K562 (cell line): ENCODE results near the gene ST3GAL3.

Experiments used
- CBX5 ChIP-seq: IDR thresholded peaks from 2 replicates; pipeline ENCODE4 v1.6.1; 2014; ENCODE audit warnings: low read depth, borderline replicate concordance
- IFI16 ChIP-seq: fragments of 250-450 bp; sonication (Bioruptor Pico); IDR thresholded peaks from 2 replicates; pipeline ENCODE4 v2.1.2; 2022; ENCODE audit warnings: mild to moderate bottlenecking, inconsistent platforms
- MXI1 ChIP-seq: IDR thresholded peaks from 2 replicates; pipeline ENCODE4 v1.6.1; 2011; ENCODE audit warnings: low read depth, mild to moderate bottlenecking, improper control_type of control experiment, low read length
- RFX7 ChIP-seq: fragments of 250-450 bp; sonication (Bioruptor Pico); IDR thresholded peaks from 2 replicates; pipeline ENCODE4 v1.5.1; 2021; ENCODE audit warnings: mild to moderate bottlenecking
- TEAD2 ChIP-seq: fragments of 450-650 bp; IDR thresholded peaks from 2 replicates; pipeline ENCODE4 v1.6.1; 2016; ENCODE audit warnings: missing genetic modification characterization, control low read depth, missing compliant biosample characterization
- TSHZ1 ChIP-seq: fragments of 250-450 bp; sonication (Bioruptor Pico); IDR thresholded peaks from 2 replicates; pipeline ENCODE4 v1.4.0; 2020; ENCODE audit warnings: mild to moderate bottlenecking, moderate library complexity

DNA sequence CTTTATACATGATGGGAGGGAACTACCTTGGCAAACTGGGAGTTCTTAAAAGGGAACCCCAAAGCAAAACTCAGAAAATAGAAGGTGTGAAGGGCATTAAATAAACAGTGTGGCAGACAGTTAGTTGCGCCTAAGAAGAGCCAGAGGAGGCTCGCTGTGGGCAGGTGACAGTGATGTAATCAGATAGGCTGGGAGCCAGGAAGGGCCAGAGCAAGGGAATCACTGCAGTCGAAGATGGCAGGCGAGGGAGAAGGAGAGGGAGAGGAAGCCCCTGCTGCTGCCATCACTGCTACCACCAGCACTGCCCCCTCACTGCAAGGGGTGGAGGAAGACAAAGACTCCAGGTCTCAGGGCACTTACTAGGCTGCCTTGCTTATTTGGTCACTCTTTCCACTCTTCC is 97.2 kb downstream of the ST3GAL3 start:
- TF ChIP-seq IFI16 (CRISPR knock-in tag) (no peak), TEAD2 (tag) (no peak), TSHZ1 (no peak), CBX5 (no peak), MXI1 (no peak), RFX7 (CRISPR knock-in tag) (no peak)
